H1 (cell line): ENCODE measurements around the gene FAM163A. TPM values are rescaled to one million over a fixed set of nuclear protein-coding genes. Genes with fewer than 3 reads are reported as not detected.

Experiments
- CTCF ChIA-PET: fragments of 300-600 bp; sonication (Branson Sonifier 250); formaldehyde crosslinking; loops from one replicate; lab custom pipeline; 2021; ENCODE audit not compliant: partially characterized antibody; lab: Charles Lee
- POLR2A ChIA-PET: fragments of 300-600 bp; sonication (Branson Sonifier 250); formaldehyde crosslinking; loops from one replicate; lab custom pipeline; 2021; ENCODE audit warnings: inconsistent platforms; ENCODE audit not compliant: partially characterized antibody; lab: Charles Lee
- DNase-seq, 2 experiments: peaks; one replicate each; pipeline versions ENCODE4 v3.0.0 to v3.0.0-alpha.2; 2010 to 2022; ENCODE audit warnings: low spot score in 2 of 2, low read depth in 1 of 2, mixed read lengths in 1 of 2
- FAIRE-seq: peaks from 2 replicates; lab custom pipeline; 2011; peaks lifted over from hg19 to GRCh38; lab: Jason Lieb, UNC
- H2AFZ ChIP-seq: 2 replicates; pipeline ENCODE4 v1.8.1; 2012; ENCODE audit warnings: low read length, inconsistent platforms
- H2AK5ac ChIP-seq: 2 replicates; pipeline ENCODE4 v1.6.1; 2013; ENCODE audit warnings: low read depth, low read length
- H2BK120ac ChIP-seq: replicated peaks from 2 replicates; pipeline ENCODE3; 2013; ENCODE audit warnings: low read depth, low read length, inconsistent platforms
- H2BK12ac ChIP-seq: 2 replicates; pipeline ENCODE4 v1.6.1; 2013; ENCODE audit warnings: low read depth, low read length
- H2BK15ac ChIP-seq: 2 replicates; pipeline ENCODE4 v1.6.1; 2013; ENCODE audit warnings: low read length
- H2BK20ac ChIP-seq: 2 replicates; pipeline ENCODE4 v1.6.1; 2013; ENCODE audit warnings: low read length
- H2BK5ac ChIP-seq: 2 replicates; pipeline ENCODE4 v1.6.1; 2013; ENCODE audit warnings: low read depth, low read length
- H3K14ac ChIP-seq: 2 replicates; pipeline ENCODE4 v1.6.1; 2013; ENCODE audit warnings: inconsistent platforms; ENCODE audit not compliant: insufficient read length
- H3K18ac ChIP-seq: 2 replicates; pipeline ENCODE4 v1.6.1; 2013; ENCODE audit warnings: low read length; ENCODE audit errors: extremely low read depth
- H3K23ac ChIP-seq: 2 replicates; pipeline ENCODE4 v1.6.1; 2013; ENCODE audit warnings: inconsistent platforms; ENCODE audit not compliant: insufficient read length
- H3K23me2 ChIP-seq: 2 replicates; pipeline ENCODE4 v1.6.1; 2013; ENCODE audit warnings: low read depth, low read length
- H3K27ac ChIP-seq: 2 replicates; pipeline ENCODE4 v1.6.1; 2011; ENCODE audit warnings: low read depth, low read length, inconsistent platforms
- H3K27me3 ChIP-seq, 4 experiments: replicated peaks in 1 of 4; 1 replicate in 1 of 4; 2 replicates in 3 of 4; pipeline versions ENCODE4 v1.6.1 to v1.8.1; 2011 to 2013; ENCODE audit warnings: low read length in 3 of 4, mild to moderate bottlenecking in 3 of 4, inconsistent platforms in 2 of 4, mixed read lengths in 2 of 4, moderate library complexity in 1 of 4; ENCODE audit not compliant: control insufficient read depth in 3 of 4, insufficient read depth in 3 of 4; ENCODE audit errors: extremely low read depth in 1 of 4
- H3K36me3 ChIP-seq, 4 experiments: 2 replicates each; pipeline versions ENCODE4 v1.6.1 to v1.8.1; 2011 to 2013; ENCODE audit warnings: mild to moderate bottlenecking in 4 of 4, low read length in 3 of 4, moderate library complexity in 2 of 4, control low read depth in 1 of 4, inconsistent platforms in 1 of 4; ENCODE audit not compliant: insufficient read depth in 4 of 4, control insufficient read depth in 2 of 4
- H3K4ac ChIP-seq: replicated peaks from 2 replicates; pipeline ENCODE3; 2013; ENCODE audit warnings: low read length, low read depth, mixed read lengths, inconsistent platforms; ENCODE audit not compliant: insufficient read length
- H3K4me1 ChIP-seq, 4 experiments: replicated peaks in 1 of 4; 1 replicate in 1 of 4; 2 replicates in 3 of 4; pipeline versions ENCODE4 v1.6.1 to v1.8.1; 2011 to 2013; ENCODE audit warnings: low read length in 3 of 4, inconsistent platforms in 2 of 4, mixed read lengths in 1 of 4; ENCODE audit not compliant: insufficient read depth in 4 of 4, control insufficient read depth in 3 of 4
- H3K4me2 ChIP-seq, 2 experiments: 2 replicates each; pipeline versions ENCODE4 v1.6.1 to v1.8.1; 2011 to 2013; ENCODE audit warnings: low read depth in 2 of 2, low read length in 2 of 2, control low read depth in 1 of 2, inconsistent platforms in 1 of 2, mild to moderate bottlenecking in 1 of 2; ENCODE audit not compliant: insufficient read depth in 1 of 2
- H3K4me3 ChIP-seq, 4 experiments: fragments of 200-600, 300-600 bp in 1 of 4; sonication (generic), shearing (Covaris generic), sonication (Bioruptor Twin) in 1 of 4; 2 replicates each; pipeline versions ENCODE4 v1.5.1 to v1.8.1; 2011 to 2016; ENCODE audit warnings: low read length in 4 of 4, low read depth in 3 of 4, control low read depth in 2 of 4, inconsistent platforms in 2 of 4, mild to moderate bottlenecking in 2 of 4, mixed read lengths in 1 of 4, moderate library complexity in 1 of 4; ENCODE audit not compliant: insufficient read depth in 2 of 4; ENCODE audit errors: extremely low read depth in 1 of 4
- H3K56ac ChIP-seq: replicated peaks from 2 replicates; pipeline ENCODE3; 2013; ENCODE audit warnings: low read depth, mild to moderate bottlenecking, mixed read lengths, low read length, inconsistent platforms; ENCODE audit not compliant: insufficient read length
- H3K79me1 ChIP-seq: 2 replicates; pipeline ENCODE4 v1.6.1; 2013; ENCODE audit warnings: low read depth, low read length, control low read depth
- H3K79me2 ChIP-seq, 2 experiments: 2 replicates each; pipeline versions ENCODE4 v1.6.1 to v1.8.1; 2012 to 2013; ENCODE audit warnings: low read length in 2 of 2, mild to moderate bottlenecking in 2 of 2, inconsistent platforms in 1 of 2; ENCODE audit not compliant: insufficient read depth in 2 of 2, control insufficient read depth in 1 of 2
- H3K9ac ChIP-seq, 4 experiments: replicated peaks in 1 of 4; 1 replicate in 1 of 4; 2 replicates in 3 of 4; pipeline versions ENCODE4 v1.6.1 to v1.8.1; 2011 to 2013; ENCODE audit warnings: low read depth in 3 of 4, low read length in 3 of 4, control low read depth in 2 of 4, mild to moderate bottlenecking in 2 of 4, moderate library complexity in 2 of 4, inconsistent platforms in 1 of 4; ENCODE audit errors: extremely low read depth in 1 of 4
- H3K9me3 ChIP-seq, 2 experiments: 2 replicates each; pipeline versions ENCODE4 v1.6.1 to v1.8.1; 2012 to 2013; ENCODE audit warnings: mild to moderate bottlenecking in 2 of 2, moderate library complexity in 2 of 2, control low read depth in 1 of 2, inconsistent platforms in 1 of 2, low read depth in 1 of 2, low read length in 1 of 2, mixed read lengths in 1 of 2; ENCODE audit not compliant: insufficient read depth in 2 of 2
- H4K20me1 ChIP-seq, 2 experiments: replicated peaks in 1 of 2; 2 replicates each; pipeline versions ENCODE3 to v1.8.1; 2011 to 2013; ENCODE audit warnings: inconsistent platforms in 2 of 2, low read length in 2 of 2, mild to moderate bottlenecking in 1 of 2; ENCODE audit not compliant: insufficient read depth in 2 of 2, control insufficient read depth in 1 of 2
- H4K5ac ChIP-seq: 2 replicates; pipeline ENCODE4 v1.6.1; 2013; ENCODE audit warnings: low read length, low read depth, mixed read lengths, inconsistent platforms; ENCODE audit not compliant: insufficient read length
- H4K8ac ChIP-seq: 2 replicates; pipeline ENCODE4 v1.8.0; 2013; ENCODE audit warnings: mild to moderate bottlenecking, moderate library complexity, low read length, inconsistent platforms; ENCODE audit not compliant: insufficient read depth; ENCODE audit errors: extremely low read depth
- H4K91ac ChIP-seq: replicated peaks from 2 replicates; pipeline ENCODE3; 2013; ENCODE audit warnings: low read length, mixed read lengths, inconsistent platforms; ENCODE audit not compliant: insufficient read length
- ASH2L ChIP-seq: fragments of 200-600, 300-600 bp; sonication (generic); IDR thresholded peaks from one replicate; pipeline ENCODE4 v1.7.1; 2017; ENCODE audit warnings: low read length
- BACH1 ChIP-seq: IDR thresholded peaks from 2 replicates; pipeline ENCODE4 v1.6.1; 2012; ENCODE audit warnings: low read length, improper control_type of control experiment
- CBX8 ChIP-seq: fragments of 300-800, 300-1000 bp; sonication (generic); IDR thresholded peaks from 2 replicates; pipeline ENCODE4 v1.7.1; 2016; ENCODE audit warnings: low read depth, low read length, borderline replicate concordance
- EGR1 ChIP-seq: IDR thresholded peaks from 2 replicates; pipeline ENCODE4 v1.6.1; 2011; ENCODE audit warnings: low read depth, low read length, borderline replicate concordance
- HDAC6 ChIP-seq: IDR thresholded peaks from one replicate; pipeline ENCODE4 v1.7.1; 2012; ENCODE audit warnings: low read depth, mild to moderate bottlenecking, inconsistent platforms, low read length, moderate library complexity
- PHF8 ChIP-seq: fragments of 200-600 bp; sonication (generic); conservative IDR thresholded peaks from 2 replicates; pipeline ENCODE4 v1.7.1; 2012; ENCODE audit warnings: low read depth, mild to moderate bottlenecking, inconsistent platforms, low read length, moderate library complexity
- SAP30 ChIP-seq: fragments of 300-600 bp; sonication (generic); IDR thresholded peaks from 2 replicates; pipeline ENCODE4 v1.7.1; 2012; ENCODE audit warnings: low read length, moderate library complexity, mild to moderate bottlenecking, inconsistent platforms; ENCODE audit not compliant: insufficient read depth, insufficient replicate concordance
- SP1 ChIP-seq: IDR thresholded peaks from 2 replicates; pipeline ENCODE4 v1.6.1; 2011; ENCODE audit warnings: low read depth, low read length
- SP4 ChIP-seq: IDR thresholded peaks from 2 replicates; pipeline ENCODE4 v1.6.1; 2012; ENCODE audit warnings: low read length, inconsistent platforms
- TCF12 ChIP-seq: IDR thresholded peaks from 2 replicates; pipeline ENCODE4 v1.6.1; 2011; ENCODE audit warnings: low read depth, mild to moderate bottlenecking, low read length
- TEAD4 ChIP-seq: IDR thresholded peaks from 2 replicates; pipeline ENCODE4 v1.6.1; 2012; ENCODE audit warnings: low read depth, low read length, inconsistent platforms, mixed read lengths
- YY1 ChIP-seq: IDR thresholded peaks from 2 replicates; pipeline ENCODE4 v1.6.1; 2011; ENCODE audit warnings: low read depth, mild to moderate bottlenecking, low read length
- WGBS, 2 experiments: shearing (Covaris generic) in 1 of 2; methylation state at CpG; one replicate each; pipeline versions ENCODE4 v1.1.6 to v1.1.7; 2013 to 2015; ENCODE audit warnings: low lambda C conversion rate in 2 of 2, mixed read lengths in 2 of 2, inconsistent platforms in 1 of 2, low coverage in 1 of 2, missing lambda C conversion rate in 1 of 2; ENCODE audit not compliant: insufficient replicate concordance in 2 of 2, insufficient coverage in 1 of 2, insufficient read length in 1 of 2; ENCODE audit errors: extremely low coverage in 1 of 2, missing lambda C conversion rate in 1 of 2; 5-methylcytosine and 5-hydroxymethylcytosine counted together
- polyA plus RNA-seq, 7 experiments: library from polyadenylated mRNA; depleted of rRNA in 3 of 7; stranded (reverse) in 5 of 7; unstranded in 2 of 7; fragments of >200 nt in 5 of 7; fragments of 200-250 nt in 2 of 7; gene quantifications; 1 replicate in 5 of 7; 2 replicates in 1 of 7; 4 replicates in 1 of 7; pipeline versions ENCODE4 v1.2.1 to v1.2.3, GENCODE V29; 2011 to 2013; ENCODE audit warnings: missing spikeins in 2 of 7, mixed read lengths in 2 of 7
- total RNA-seq: library from RNA; stranded (reverse); fragmentation: NEBNext Ultra II Directional; extraction: Animal tissue kit (Norgen Biotek cat#: 25700); gene quantifications from 2 replicates; pipeline ENCODE4 v1.2.1, GENCODE V29; 2021
- TF ChIP-seq, protein P1 (sequence below): IDR thresholded peaks from 2 replicates; pipeline ENCODE4 v1.6.1; 2011; ENCODE audit warnings: low read length, improper control_type of control experiment

The FAM163A gene
- total and polyA plus RNA-seq, 2 of the 8 experiments (the other 6 are each of a cell fraction or from before 2014, with no cell fraction given), result 0.13 to 0.18 TPM

DNA sequence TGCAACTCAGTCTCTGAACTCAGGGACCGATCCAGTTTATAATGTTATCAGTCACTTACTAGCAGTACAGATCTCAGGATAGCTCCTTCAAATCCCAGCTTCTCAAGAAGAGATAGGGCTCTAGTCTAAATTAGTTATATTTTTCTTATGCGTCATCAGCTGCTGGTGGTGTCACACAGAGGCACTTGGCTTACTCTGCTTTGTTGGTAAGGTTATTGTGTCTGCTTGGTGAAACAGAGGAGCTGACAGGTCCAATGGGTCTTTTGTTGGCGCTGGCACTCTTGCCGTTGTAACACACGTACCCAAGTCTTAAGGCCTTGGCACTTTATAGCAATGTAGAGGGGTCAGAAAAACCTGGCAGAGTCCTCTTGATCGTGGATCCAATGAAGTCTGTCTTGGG lies 122.3 kb downstream of the FAM163A start:
- DNase-seq (no peak), FAIRE-seq (no peak)
- H2BK120ac ChIP-seq, result no peak overlapping the region
- H3K27me3 ChIP-seq, result no peaks in the 10 kb centered on the region
- no peak overlapping the region for H3K14ac ChIP-seq
- no peak overlapping the region for H3K56ac ChIP-seq
- no peak overlapping the region for H2AFZ ChIP-seq
- no peaks in the 10 kb centered on the region for H3K79me1 ChIP-seq
- H2AK5ac ChIP-seq, result no peak overlapping the region
- H3K23ac ChIP-seq, result no peak overlapping the region
- no peak overlapping the region for H4K5ac ChIP-seq
- H4K91ac ChIP-seq, result no peak overlapping the region
- H3K23me2 ChIP-seq, result no peaks in the 10 kb centered on the region
- H4K8ac ChIP-seq, result no peak overlapping the region
- no peaks in the 10 kb centered on the region for H3K9me3 ChIP-seq
- no peak overlapping the region for H2BK12ac ChIP-seq
- peaks cover 0 to 13% of the 10 kb centered on the region in 2 experiments; a peak in 2 of 4 replicates for H3K79me2 ChIP-seq
- POLR2A ChIA-PET, result interaction anchor here (0.8 kb wide), 1 partner anchor 9 kb away, joined by 3 read pairs; no protein-coding TSS in a partner anchor
- no peak overlapping the region for H2BK20ac ChIP-seq
- no peak overlapping the region for H3K4me3 ChIP-seq
- 87% methylated on average over 6 of the region's 6 CpGs; no CpG with 5 or more reads in 1 of the 2 experiments for WGBS, 2 experiments
- no peak overlapping the region for H2BK5ac ChIP-seq
- no peak overlapping the region for H2BK15ac ChIP-seq
- no peak overlapping the region for H3K9ac ChIP-seq
- CTCF ChIA-PET, result interaction anchor here (1.1 to 2.3 kb wide), 4 partner anchors 9 to 313 kb away, joined by 3 to 8 read pairs (median 4); no protein-coding TSS in a partner anchor
- H3K36me3 ChIP-seq, result peaks cover 2 to 44% (median 18%) of the 10 kb centered on the region in 4 experiments; a peak in 7 of 8 replicates
- no peak overlapping the region for H3K4me2 ChIP-seq
- H3K4me1 ChIP-seq, result no peaks in the 10 kb centered on the region
- peaks cover 4 to 5% of the 10 kb centered on the region in 2 experiments for H4K20me1 ChIP-seq
- no peak overlapping the region for H3K27ac ChIP-seq
- no peak overlapping the region for H3K18ac ChIP-seq
- H3K4ac ChIP-seq, result no peak overlapping the region
- TF ChIP-seq, protein P1, sequence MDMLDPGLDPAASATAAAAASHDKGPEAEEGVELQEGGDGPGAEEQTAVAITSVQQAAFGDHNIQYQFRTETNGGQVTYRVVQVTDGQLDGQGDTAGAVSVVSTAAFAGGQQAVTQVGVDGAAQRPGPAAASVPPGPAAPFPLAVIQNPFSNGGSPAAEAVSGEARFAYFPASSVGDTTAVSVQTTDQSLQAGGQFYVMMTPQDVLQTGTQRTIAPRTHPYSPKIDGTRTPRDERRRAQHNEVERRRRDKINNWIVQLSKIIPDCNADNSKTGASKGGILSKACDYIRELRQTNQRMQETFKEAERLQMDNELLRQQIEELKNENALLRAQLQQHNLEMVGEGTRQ, result no peak
- TF ChIP-seq TEAD4 (no peak), EGR1 (no peak), SAP30 (no peak), SP4 (no peak), SP1 (no peak), BACH1 (no peak), YY1 (no peak), ASH2L (no peak), TCF12 (no peak), HDAC6 (no peak), CBX8 (no peak), PHF8 (no peak)
